HG03460 (cell line): ENCODE data around the gene HMBS.

Experiments
- ATAC-seq: cut with Tn5 transposase; IDR thresholded peaks from one replicate; pipeline ENCODE4 v1.9.1; 2021; ENCODE audit not compliant: unreplicated experiment

HMBS gene

DNA sequence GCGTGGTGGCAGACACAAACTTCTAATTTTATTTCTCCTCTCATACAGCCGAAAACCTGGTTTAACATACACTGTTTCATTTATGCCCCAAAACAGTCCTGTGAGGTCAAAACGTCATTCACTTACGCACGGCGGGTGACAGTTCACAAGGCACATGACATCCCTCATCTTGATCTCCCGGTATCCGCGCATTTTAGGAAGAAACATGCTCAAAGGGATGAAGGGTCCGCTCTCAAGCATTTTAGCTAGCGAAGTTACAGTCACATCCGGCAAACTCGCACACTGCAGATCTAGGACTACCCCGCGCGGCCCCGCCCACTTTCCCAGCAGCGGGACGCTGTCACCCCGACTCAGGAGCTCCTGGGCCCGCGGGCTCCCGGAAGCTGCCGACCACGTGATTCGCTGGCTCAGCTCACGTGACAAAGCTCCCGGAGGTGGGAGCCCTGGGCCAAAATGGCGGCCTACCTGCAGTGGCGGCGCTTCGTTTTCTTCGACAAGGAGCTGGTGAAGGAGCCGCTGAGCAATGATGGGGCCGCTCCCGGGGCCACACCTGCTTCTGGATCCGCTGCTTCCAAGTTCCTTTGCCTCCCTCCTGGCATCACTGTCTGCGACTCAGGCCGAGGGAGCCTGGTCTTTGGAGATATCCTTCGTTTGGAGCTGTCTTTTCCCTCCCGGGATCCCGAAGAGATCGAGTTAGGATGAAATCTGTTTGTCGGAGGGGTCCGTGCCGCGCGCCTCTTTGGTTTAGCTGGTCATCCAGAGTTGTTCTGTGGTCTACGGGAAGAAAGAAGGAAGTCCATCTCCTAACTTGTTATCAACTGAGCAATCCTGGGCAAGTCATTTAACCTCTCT is 17.1 kb upstream of the HMBS start, which contains the start of gene VPS11:
Gene VPS11 (plus strand): TSS at position 448 of the 852 bp plus-strand sequence. CDS start 6 bp downstream, at position 454.
- ATAC-seq: peak; percentile 88

DNA sequence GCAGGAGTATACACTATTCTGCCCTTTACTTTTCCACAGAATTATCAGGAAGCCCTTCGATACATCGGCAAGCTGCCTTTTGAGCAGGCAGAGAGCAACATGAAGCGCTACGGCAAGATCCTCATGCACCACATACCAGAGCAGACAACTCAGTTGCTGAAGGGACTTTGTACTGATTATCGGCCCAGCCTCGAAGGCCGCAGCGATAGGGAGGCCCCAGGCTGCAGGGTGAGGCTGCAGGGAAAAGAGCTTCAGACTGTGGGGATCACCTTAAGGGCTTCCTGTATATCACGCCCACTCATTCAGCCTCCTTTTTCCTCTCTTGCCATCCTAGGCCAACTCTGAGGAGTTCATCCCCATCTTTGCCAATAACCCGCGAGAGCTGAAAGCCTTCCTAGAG is 6.8 kb upstream of the HMBS start:
- ATAC-seq: no peak

DNA sequence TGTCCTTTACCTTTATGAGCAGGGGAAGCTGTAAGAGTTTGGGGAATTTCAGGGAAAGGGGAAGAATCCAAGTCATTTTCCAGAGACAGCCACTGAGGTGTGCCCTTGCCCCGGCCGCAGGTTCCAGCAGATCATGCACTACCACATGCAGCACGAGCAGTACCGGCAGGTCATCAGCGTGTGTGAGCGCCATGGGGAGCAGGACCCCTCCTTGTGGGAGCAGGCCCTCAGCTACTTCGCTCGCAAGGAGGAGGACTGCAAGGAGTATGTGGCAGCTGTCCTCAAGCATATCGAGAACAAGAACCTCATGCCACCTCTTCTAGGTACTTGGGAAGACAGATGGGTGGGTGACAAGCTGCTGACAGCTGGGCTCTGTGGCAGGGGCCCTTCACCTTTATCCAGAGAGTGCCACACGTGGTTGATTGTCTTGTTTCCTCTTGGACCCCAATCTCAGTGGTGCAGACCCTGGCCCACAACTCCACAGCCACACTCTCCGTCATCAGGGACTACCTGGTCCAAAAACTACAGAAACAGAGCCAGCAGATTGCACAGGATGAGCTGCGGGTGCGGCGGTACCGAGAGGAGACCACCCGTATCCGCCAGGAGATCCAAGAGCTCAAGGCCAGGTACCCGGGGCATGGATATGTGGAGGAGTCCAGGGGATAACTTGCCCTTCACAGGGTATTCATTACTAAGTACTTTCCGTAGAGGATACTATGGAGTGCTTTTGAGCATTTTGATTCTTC is 5.8 kb upstream of the HMBS start:
- no peak for ATAC-seq

DNA sequence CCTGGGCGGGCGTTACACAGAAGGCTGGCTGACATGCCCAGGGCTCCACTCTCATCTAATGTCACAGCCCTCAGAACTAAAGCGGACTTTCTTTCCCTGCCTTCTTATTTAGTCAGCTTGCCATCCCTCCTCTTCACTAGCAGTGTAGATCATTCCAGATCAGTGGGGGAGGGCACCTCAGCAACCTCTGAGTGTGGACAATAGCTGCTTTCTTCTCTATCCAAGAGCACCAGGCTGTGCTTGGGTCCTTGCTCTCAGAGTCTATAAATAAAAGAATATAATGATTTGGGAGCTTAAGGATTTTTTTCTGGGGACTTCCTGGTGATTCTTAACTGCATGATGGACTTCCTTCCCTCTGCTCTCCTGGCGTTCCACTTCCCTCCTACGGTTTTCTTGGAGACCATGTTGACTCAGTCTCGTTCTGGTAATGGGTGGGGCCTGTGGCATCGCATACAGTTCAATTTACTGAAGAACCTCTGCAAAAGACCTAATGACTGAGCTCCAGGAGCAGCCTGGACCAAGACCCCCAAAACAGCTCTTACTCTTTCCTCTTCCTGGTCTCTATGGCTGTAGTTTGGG is 2.9 kb upstream of the HMBS start:
- no peak for ATAC-seq

DNA sequence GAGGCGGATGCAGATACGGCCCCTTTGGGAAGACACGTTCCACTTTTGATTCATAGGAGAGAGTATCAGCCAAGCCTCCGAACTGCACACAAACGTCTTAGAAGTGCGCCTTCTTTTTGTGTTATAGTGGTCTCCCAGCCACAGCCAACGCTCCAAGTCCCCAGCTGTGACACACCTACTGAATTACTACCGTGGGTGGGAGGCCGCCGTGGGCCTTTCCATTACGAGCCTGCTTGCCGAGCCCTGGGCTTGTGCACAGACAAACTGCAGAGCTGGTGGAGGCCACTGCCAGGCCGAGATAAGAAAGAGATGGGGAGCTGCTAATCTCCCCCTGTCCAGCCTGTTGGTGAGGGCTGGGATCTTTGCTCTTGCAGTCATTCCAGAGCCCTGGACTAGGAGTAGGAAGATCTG is 761 bp downstream of the HMBS start:
- ATAC-seq: peak; percentile 20

DNA sequence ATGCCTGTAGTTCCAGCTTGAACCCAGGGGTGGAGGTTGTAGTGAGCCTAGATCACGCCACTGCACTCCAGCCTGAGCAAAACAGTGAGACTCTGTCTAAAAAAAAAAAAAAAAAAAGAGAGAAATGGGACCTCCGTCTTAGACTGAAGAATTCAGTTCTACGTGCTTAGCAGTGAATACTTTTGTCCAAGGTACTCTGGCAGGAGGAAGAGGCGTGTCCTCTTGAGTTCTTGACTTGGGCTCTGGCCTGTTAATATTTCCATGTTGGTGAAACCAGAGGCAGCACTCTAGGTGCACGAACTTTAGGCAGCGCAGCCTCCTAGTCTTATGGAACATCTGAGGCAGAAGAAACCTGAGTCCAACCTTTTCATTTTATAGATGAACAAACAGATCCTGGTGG is 2.4 kb downstream of the HMBS start:
- ATAC-seq: no peak

DNA sequence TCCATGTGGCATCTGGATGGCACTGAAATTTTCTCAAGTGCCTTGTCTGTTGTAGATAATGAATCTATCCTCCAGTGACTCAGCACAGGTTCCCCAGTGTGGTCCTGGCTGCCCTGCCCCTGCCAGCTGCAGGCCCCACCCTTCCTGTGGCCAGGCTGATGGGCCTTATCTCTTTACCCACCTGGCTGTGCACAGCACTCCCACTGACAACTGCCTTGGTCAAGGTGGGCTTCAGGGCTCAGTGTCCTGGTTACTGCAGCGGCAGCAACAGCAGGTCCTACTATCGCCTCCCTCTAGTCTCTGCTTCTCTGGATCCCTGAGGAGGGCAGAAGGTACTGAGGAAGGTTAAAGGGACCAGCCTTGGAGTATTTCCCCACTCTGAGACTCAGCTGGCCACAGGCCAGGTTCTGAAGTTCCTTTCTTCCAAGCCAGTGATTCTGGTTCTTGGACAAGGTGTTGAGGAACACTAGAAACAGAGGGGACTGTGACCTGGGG is 3.1 kb downstream of the HMBS start:
- ATAC-seq: no peak

DNA sequence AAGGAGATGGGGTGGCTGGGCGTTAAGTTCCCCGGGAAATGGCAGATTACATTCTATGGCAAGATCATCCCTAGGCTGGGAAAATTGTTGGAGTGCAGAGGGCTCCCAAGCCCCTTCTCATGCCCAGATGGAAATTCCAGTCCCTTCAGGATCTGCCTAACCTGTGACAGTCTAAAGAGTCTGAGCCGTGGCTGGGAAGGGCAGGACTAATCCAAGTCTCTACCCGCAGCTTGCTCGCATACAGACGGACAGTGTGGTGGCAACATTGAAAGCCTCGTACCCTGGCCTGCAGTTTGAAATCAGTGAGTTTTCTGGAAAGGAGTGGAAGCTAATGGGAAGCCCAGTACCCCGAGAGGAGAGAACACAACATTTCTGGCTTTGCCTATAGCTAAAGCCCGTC is 3.7 kb downstream of the HMBS start:
- ATAC-seq: no peak

DNA sequence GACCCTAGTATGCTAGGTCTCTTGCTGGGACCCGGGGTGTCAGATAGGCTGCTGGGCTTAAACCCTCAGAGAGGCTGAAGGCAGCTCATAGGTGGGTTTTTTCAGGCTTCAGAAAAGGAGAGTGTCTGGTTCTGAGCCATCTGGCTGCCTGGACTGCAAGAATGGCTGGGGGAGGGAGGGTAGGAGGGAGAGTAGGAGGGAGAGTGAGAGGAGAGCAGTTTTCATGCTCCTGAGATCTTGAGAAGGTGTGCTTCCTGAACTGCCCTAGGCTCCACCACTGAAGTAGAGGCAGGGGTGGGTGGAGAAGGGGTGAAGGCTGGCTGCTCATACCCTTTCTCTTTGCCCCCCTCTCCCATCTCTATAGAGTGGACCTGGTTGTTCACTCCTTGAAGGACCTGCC is 4.6 kb downstream of the HMBS start:
- ATAC-seq: no peak

DNA sequence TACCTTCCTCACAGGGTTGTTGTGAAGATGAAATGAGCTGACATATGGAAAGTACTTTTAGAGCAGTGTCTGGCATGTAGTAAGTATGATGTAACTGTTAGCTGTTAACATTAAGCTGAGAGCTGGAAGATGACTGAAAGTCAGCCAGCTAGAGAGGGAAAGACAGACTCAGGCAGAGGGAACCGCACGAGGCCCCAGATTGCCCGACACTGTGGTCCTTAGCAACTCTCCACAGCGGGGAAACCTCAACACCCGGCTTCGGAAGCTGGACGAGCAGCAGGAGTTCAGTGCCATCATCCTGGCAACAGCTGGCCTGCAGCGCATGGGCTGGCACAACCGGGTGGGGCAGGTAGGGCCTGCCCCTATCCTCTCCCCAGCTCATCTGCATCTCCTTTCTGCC is 6.5 kb downstream of the HMBS start:
- ATAC-seq: no peak

DNA sequence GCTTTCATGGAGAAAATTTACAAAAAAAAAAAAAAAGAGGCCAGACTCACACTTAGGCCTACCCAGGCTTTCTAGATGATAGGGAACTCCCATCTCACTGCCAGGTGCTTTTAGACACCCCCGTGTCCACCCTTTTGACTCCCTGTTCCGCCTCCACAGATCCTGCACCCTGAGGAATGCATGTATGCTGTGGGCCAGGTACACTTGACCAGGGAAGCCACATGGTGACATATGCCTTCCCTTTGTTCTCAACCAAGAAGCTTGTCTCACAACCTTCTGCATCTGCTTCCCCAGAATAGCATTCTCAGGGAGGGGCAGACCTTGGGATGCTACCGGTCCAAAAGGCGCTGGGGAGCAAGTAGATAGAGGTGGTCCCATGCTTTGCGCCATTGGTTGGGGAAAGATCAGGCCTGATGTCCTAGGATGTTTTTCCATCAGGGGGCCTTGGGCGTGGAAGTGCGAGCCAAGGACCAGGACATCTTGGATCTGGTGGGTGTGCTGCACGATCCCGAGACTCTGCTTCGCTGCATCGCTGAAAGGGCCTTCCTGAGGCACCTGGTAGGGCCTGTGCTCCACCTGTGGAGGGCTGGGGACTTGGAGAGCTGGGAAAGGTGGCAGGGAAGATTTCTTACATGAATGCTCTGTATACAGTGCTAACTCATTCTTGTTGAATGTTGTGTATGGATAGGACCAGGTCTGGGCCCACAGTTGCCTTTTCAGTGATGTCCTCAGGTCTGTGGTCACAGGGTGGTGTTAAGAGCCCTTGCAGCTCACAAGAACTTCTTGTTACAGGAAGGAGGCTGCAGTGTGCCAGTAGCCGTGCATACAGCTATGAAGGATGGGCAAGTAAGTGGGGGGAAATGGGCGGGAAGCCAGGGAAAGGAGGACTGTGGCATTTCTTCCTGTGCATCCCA is 7.5 kb downstream of the HMBS start:
- no peak for ATAC-seq

DNA sequence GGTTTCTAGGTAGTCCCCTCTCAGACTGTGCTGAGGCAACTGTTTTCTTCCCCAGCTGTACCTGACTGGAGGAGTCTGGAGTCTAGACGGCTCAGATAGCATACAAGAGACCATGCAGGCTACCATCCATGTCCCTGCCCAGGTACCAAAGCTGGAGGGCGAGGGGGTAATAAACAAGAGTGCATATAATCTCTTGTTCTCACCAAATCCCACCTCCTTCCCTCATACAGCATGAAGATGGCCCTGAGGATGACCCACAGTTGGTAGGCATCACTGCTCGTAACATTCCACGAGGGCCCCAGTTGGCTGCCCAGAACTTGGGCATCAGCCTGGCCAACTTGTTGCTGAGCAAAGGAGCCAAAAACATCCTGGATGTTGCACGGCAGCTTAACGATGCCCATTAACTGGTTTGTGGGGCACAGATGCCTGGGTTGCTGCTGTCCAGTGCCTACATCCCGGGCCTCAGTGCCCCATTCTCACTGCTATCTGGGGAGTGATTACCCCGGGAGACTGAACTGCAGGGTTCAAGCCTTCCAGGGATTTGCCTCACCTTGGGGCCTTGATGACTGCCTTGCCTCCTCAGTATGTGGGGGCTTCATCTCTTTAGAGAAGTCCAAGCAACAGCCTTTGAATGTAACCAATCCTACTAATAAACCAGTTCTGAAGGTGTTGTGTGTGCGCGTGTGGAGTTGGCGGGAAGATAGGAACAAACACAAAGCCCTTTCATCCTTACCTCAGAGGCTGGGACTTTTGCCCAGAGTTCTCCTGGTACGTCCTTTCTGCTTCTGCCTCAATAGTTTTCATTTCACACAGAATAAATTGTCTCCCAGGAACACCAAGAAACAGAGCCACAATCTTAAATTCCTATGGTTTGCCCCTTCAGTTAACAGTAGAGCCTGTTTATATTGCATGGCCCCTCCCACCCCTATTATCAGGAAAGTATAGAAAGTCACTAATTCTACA is 8.5 kb downstream of the HMBS start:
- ATAC-seq: no peak

DNA sequence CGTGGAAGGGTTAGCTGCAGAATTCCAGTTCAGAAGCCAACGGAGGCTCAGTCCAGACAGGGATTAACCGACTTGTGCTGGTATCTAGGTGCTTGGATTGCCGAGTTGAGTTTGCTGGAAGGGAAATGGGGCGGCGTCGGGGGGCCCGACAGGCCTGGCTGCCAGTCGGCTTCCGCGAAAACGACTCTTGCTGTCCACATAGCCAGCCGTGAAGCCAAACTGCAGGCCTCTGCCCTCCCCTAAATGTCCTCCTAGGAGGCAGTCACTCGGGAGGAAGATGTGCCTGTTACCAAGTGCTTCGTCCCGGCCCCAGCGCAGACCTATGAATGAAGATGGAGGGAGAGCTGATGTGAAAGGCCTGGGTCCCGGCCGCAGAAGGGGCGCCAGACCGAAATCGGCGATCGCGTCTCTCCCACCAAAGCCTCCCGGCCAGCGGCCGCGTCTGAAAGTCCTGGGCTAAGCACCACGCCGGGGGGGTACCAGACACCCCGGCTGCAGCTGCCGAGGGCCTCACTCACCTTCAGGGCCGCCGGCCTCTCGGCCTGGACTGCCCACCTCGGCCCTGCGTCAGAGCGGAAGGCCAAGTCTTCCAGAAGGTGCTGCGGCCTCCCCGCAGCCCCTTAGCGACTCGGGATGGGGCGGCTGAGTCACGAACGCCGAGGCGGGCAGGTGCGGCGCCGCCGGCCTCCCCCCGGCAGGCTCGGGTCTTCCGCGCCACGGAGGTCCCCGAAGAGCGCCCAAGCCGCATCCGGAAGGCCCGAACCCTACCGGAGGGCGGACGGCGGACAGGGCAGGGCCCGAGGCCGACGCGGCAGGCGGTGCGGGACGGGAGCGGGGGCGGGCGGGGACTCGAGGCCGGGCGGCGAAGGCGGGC is 9.5 kb downstream of the HMBS start:
- peak; percentile 2 for ATAC-seq

DNA sequence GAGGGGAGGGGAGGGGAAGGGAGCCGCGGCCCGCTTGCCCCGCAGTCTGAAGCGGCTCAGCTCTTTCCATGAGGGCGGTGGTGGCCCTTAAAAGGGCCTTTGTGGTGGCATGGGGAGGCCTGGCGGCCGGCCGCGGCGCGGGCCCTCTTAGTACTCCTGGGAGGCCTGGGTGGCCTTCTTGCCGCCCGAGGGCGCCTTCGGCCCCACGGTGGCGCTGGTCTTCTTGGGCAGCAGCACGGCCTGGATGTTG is 10.1 kb downstream of the HMBS start:
- peak; percentile 39 for ATAC-seq

DNA sequence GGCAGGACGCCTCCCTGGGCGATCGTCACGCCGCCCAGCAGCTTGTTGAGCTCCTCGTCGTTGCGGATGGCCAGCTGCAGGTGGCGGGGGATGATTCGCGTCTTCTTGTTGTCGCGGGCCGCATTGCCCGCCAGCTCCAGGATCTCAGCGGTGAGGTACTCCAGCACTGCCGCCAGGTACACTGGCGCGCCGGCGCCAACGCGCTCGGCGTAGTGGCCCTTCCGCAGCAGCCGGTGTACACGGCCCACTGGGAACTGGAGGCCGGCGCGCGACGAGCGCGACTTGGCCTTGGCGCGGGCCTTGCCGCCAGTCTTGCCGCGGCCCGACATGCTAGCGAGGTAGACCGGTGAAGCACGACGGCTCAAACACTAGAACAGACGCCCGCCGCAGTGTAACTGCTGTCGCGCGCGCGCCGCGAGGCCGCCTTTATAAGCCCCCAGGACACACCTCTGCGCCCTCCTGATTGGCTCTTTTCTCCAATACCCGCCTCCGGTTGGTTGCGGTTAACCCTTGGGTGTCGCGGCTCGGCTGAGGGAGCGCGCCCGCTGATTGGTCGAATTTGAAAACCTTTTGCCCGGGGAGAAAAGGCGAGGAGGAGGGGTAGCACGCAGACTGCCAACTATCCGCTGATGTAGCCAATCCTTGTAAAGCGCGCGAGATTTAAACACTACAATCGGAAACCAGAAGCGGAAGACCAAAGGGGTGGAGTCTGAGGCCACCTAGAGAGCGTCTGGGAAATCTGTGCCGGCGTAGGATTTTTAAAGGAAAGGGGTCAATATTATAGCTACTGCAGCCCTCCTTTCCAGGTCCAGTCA is 10.6 kb downstream of the HMBS start:
- ATAC-seq: peak; percentile 79

DNA sequence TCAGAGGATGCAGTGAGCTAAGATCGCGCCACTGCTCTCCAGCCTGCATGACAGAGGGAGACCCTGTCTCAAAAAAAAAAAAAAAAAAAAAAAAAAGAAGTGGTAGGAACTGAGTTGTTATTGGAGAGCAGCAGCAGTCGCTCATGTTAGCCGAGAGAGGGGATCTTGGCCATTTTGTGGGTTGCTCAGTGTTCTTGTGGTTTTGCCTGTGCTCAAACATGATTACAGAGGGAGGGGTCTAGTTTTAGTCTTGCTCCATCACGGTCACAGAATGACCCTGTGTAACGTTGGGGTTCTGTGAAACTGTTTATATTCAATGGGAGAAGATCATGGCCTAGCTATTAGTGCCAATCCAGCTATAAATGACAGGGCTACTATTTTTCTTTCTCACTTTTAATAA is 15.0 kb downstream of the HMBS start:
- no peak for ATAC-seq

DNA sequence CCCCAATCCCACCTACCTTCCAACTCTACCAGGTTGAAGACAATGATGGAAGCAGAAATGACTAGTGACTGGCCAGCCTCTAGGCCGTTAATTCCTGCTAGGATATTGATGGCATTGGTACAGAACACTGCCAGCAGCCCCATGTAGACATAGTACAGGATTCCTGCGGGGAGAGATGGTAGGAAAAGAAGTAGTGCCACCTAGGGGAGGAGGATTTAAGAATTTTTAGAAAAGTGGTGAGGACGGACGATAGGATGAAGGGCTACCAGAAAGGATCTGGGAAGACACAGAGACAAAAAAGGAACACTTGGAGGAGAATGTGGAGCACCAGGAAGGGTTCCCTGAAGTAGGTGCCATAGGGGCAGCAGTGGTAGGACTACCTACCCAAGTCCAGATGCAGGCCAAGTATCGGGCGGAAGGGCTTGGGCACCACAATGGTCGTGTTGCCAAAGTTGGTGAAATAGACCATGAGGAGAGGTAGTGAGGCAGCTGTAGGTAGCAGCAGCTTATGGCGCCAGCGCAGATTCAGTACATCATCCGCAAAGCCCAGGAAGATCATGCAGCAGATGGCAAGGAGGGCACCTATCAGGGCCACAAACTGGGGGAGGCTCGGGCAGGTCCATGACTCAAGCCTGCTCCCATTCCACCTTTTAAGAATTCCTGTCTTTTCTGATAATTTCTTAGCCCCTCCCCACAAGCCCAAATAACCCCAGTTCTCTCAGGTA is 15.7 kb downstream of the HMBS start:
- ATAC-seq: no peak
